CD4-positive, alpha-beta T cell treated with Interleukin-4 for 4 hours (primary cell): ENCODE results near the gene XPNPEP3.

ENCODE experiments used
- DNase-seq: peaks from one replicate; pipeline ENCODE4 v3.0.0-alpha.2; 2020

Gene XPNPEP3

DNA sequence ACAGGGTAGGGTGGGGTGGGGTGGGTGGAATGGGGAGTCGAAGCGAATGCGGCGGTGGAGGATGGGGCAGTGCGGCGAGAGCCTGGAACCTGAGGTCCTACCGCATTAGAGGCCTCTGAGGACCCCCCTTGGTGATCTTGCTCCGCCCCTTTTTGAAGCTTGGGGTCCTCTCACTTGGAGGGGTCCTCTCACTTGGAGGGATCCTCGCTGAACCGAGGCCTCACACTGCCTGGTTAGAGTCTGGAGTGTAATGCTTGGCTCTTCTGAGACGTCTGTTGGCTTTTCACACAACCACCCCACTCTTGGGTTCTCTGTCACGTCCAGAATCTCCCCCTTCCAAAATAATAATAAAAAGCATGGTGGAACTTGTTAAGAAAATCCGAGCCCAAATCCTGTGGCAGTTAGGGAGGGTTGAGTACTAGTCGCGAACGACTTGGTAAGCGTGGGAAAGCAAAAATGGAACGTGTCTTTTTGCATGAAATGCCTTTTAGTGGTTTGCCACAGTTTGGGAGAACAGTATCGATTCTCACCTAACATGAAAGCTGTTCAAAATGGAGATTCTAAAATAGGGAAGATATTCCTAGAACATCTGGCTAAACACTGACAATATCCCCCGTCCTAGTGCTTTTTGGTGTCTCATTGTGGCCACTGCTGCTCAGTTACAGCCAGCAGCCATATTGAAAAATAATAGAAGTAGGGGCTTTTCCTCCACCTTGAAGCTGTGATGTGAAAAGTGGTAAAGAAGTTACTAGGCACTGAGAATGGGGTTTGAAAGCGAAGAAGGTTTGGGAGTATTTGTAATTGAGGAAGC, 95.1 kb downstream of the XPNPEP3 start:
- DNase-seq, result peak; percentile 26

- DNase-seq, result no peak
Measured at GRCh38 chr22:40953471-40953870, 96.5 kb downstream of the XPNPEP3 start.

DNA sequence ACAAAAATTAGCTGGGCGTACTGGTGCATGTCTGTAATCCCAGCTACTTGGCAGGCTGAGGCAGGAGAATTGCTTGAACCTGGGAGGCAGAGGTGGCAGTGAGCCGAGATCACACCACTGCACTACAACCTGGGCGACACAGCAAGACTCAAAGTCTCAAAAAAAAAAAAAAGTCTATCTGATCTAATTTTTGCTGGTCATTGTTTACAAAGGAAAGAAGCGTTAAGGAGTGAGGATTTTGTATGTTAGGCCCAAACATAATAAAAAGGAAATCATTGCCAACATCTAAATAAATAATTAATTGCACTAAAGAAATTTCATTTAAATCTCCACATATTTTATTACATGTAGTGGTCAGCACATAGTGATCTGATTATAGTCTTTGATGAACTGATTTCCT, 97.2 kb downstream of the XPNPEP3 start:
- DNase-seq, result no peak

DNA sequence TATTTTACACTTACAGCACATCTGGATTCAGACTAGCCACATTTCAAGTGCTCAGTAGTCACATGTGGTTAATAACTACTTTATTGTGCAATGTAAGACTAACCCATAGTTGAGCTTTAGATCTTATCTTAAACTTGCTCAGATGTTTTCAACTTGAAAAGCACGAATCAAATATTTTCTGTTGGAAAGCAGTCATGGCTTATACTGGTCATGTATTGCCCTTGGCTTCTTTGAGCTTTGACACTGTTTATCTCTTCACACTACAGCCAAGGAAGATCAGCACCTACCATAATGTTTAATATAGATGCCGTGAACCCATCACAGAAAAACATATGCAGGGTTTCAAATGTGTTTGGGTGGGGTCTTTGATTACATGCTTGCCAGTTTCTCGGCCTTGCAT, 98.6 kb downstream of the XPNPEP3 start:
- no peak for DNase-seq

DNA sequence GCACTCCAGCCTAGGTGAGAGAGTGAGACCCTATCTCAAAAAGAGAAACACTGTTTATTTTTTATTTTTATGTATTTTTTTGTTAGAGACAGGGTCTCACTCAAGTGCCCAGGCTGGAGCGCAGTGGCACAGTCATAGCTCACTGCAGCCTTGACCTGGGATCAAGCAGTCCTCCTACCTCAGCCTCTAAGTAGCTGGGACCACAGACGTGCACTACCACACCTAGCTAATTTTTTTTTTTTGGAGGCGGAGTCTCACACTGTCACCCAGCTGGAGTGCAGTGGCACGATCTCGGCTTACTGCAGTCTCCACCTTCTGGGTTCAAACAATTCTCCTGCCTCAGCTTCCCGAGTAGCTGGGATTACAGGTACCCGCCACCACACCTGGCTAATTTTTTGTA, 100.7 kb downstream of the XPNPEP3 start:
- DNase-seq, result no peak

DNA sequence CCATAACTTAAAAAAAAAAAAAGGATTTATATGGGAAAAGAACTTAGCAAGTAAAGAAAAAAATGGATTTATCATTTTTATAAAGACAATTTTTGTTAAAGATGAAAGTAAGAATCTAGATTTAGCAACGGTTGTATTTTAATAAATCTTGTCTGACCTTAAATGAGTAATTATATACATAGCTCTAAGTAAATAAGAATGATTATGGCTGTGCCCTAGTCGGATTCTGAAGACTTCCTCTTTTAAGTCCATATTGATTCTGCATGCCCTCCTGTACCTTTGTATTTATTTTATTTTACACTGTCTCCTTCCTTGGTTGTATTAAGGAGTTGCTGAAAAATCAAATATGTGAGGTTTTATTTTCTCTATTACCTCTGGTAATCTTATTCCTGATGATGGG, 101.4 kb downstream of the XPNPEP3 start:
- DNase-seq, result no peak

- no peak for DNase-seq
Measured at GRCh38 chr22:40960145-40960544, 103.2 kb downstream of the XPNPEP3 start.

DNA sequence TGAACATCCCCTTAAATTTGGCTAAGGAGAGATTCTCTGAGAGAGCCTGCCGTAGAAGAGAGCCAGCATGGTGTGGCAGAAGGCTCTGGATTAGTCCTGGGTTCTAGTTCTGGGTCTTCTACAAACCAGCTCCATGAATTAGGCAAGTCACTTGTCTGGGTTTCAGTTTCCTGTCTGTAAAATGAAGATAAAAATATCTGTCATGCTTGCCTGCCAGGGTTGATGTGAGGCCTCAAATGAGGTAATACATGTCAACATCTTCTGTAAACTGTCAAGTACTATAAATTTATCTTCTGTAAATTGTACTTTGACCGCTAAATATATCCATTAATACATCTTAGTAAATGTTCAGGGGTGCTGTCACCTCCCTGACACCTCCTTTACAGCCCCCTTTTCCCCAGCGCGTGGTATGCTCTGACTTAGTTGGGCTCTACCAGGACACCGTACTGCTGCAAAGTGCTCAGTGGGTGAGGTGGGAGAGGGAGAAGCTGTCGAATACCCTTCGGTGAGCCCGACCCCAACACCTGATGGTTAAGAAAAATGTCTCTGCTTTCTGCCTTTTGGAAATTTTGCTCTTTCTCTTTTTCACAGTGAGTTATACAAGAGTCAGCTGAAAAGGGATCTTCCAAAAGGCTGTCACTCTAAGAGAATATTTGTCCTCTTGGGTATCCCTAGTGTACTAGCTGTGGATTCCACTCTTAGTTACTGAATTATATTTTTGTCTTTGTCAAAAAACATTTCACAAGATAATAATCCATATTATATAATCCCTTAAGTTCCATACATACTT, 109.2 kb downstream of the XPNPEP3 start:
- no peak for DNase-seq

GRCh38 chr22:40966726-40967085, 109.8 kb downstream of the XPNPEP3 start:
- DNase-seq, result no peak

DNA sequence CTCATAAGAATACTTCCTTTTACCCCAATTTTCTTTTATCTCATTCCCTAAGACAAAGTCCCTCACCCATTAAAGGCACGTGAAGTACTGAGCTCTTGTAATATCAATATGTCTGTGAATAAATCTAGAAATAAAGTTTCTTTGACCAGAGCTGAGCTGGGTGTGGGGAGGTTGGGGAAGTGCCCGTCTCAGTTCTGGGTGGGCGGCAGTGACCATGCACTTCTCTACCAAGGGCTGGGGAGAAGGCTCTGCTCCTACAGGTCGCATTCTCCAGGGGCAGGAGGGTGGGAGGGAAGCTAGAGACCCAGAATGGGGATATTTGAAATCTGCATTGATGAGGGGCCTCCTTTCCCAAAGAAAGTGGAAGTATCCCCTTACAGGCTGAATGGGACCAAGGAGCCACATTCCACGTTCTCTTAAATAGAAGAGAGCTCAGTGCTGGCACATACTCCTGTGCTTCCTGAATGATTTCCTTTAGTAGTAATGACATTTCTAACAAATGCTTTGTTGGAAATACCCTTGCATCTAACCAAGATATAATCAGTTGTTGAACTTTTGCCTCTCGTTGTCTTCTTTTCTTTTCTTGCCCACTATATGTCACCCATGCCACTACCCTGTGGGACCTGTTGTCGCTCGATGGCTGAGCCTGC, 110.3 kb downstream of the XPNPEP3 start:
- no peak for DNase-seq

DNA sequence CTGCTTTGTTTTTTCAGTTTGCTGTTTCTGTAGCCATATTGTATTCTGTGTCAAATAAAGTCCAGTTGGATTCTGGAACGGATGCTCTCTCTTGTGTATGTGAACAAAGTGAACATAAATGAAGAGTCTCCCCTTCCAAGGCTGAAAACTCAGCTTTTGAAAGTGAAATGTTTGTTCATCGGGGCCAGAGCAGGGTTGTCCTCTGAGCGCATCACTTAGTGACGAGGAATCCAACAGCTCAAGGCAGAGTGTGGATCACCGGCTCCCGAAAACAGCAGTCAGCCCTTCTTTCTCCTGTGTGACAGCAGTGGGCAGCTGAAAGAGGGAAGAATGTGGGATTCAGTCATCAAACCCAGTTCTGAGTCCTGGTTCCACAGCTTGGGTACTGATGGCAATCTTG, 115.6 kb downstream of the XPNPEP3 start:
- DNase-seq, result no peak

DNA sequence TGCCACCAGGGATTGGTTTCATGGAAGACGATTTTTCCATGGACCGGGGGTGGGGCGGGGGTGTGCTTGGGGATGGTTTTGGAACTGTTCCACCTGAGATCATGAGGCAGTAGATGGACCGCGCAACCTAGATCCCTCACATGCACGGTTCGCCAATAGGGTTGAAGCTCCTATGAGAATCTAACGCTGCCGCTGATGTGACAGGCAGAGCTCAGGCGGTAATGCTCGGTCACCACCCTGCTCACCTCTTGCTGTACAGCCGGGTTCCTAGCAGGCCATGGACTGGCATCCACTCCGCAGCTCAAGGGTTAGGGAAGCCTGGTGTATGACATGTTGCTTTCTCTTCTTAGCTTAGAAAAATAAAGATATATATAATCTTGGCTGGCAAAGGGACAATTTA, 116.2 kb downstream of the XPNPEP3 start:
- DNase-seq, result no peak

DNA sequence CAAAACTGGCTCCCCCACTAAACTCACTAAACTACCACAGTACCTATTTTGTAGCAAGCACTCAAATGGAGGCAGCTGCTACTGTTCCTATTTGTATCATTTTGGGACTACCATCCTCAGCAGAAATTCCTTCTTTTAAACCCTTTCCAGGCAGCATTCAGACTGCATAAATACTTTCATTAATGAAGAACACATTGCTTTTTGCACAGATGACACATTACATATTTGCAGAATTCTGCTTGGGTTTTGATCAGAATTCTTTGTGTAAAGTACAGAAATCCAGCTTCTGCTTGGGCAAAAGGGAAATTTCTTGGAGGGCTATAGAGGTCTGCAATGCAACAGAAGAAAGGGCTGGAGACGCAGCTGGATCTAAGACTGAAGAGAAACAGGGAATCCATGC, 118.4 kb downstream of the XPNPEP3 start:
- DNase-seq, result no peak

GRCh38 chr22:40976866-40977700, 120.1 kb downstream of the XPNPEP3 start:
- DNase-seq, result no peak

GRCh38 chr22:40979198-40979597, 122.2 kb downstream of the XPNPEP3 start:
- DNase-seq, result no peak

- no peak for DNase-seq
Measured at GRCh38 chr22:40979871-40980270, 122.9 kb downstream of the XPNPEP3 start.
